HG02943 (cell line): ENCODE measurements around the gene SCAMP3.

ENCODE experiments used
- ATAC-seq: cut with Tn5 transposase; IDR thresholded peaks from one replicate; pipeline ENCODE4 v1.9.1; 2021; ENCODE audit warnings: mild to moderate bottlenecking, low read depth, moderate library complexity; ENCODE audit not compliant: unreplicated experiment

SCAMP3 gene

GRCh38 chr1:155208541-155209311 lies 53.4 kb downstream of the SCAMP3 start, which contains the start of gene MTX1:
TSS of gene MTX1 (plus strand) at chr1:155208695. CDS start at chr1:155208805, 110 bp downstream.
- ATAC-seq: no peak

- ATAC-seq: no peak
Observed at GRCh38 chr1:155207806-155208540, 54.2 kb downstream of the SCAMP3 start, which contains the start of gene THBS3. TSS of gene THBS3 (minus strand) at chr1:155207897. CDS start at chr1:155207876, 21 bp downstream.

DNA sequence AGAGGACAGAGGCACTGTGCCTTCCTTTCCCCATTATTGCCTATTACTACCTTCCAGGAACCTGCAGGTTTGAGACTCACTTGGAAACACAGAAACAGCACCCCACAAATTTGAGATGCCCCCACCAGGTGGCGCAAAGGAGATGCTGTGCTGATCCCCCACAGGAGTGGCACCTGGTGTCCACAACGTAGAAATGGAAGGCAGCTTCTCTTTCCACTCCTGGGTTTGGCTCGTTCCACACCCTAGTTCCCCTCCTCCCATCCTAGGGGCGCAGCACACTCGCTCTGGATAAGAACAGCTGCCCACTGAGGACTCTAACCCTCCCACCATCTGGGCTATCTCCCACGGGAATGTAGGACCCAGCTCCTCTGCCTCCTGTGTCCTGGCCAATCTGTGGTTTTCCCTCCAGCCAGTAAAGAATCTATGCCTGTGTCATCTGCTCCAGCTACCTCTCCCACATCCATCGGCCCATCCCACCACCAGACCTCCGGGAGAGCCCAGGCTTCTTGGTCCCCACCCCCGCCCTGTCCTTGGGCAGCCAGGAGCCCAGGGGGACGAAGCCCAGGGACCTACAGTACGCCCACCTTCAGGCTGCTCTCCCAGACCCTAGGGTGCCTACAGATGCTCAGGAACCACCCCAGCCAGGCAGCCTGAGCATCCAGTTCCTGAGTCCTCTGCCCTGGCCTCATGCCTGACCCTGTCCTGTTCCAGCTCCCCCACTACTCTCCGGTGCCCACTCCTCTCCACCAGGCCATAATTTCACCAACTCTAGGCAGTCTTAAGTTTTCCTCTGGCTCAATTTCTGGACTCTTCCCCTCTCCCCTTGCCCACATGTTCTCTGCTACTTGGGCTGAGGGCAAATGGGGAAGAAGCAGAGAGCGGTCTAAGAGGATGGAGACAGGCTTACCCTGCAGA lies 55.0 kb downstream of the SCAMP3 start:
- no peak for ATAC-seq
